H9 (cell line): ENCODE results near the gene HP. TPM values are rescaled to one million over a fixed set of nuclear protein-coding genes. Genes with fewer than 3 reads are reported as not detected.

Experiments
- DNase-seq: peaks from one replicate; pipeline ENCODE4 v3.0.0-alpha.2; 2017
- H2AFZ ChIP-seq: one replicate; pipeline ENCODE4 v1.6.1; 2013; ENCODE audit warnings: mild to moderate bottlenecking, low read length, control low read depth, moderate library complexity
- H2AK5ac ChIP-seq: 2 replicates; pipeline ENCODE4 v1.6.1; 2013; ENCODE audit warnings: low read length, control low read depth, mixed read lengths; ENCODE audit not compliant: insufficient read length
- H2BK120ac ChIP-seq: one replicate; pipeline ENCODE4 v1.6.1; 2013; ENCODE audit warnings: low read depth, mild to moderate bottlenecking, low read length, control low read depth, inconsistent platforms; ENCODE audit not compliant: poor library complexity, severe bottlenecking
- H2BK12ac ChIP-seq: 2 replicates; pipeline ENCODE4 v1.6.1; 2013; ENCODE audit warnings: low read length, control low read depth, mixed read lengths, low read depth; ENCODE audit not compliant: insufficient read length
- H2BK15ac ChIP-seq: 2 replicates; pipeline ENCODE4 v1.6.1; 2013; ENCODE audit warnings: low read depth, low read length, control low read depth
- H2BK20ac ChIP-seq: one replicate; pipeline ENCODE4 v1.6.1; 2013; ENCODE audit warnings: low read depth, mild to moderate bottlenecking, low read length, control low read depth, inconsistent platforms; ENCODE audit not compliant: poor library complexity, severe bottlenecking
- H2BK5ac ChIP-seq: 2 replicates; pipeline ENCODE4 v1.6.1; 2013; ENCODE audit warnings: low read length, control low read depth, mixed read lengths; ENCODE audit not compliant: insufficient read length
- H3K14ac ChIP-seq: 2 replicates; pipeline ENCODE4 v1.6.1; 2013; ENCODE audit warnings: low read length, control low read depth; ENCODE audit not compliant: insufficient read depth
- H3K18ac ChIP-seq: 2 replicates; pipeline ENCODE4 v1.6.1; 2013; ENCODE audit warnings: low read depth, mild to moderate bottlenecking, mixed read lengths, low read length, control low read depth; ENCODE audit not compliant: insufficient read length
- H3K23ac ChIP-seq: 2 replicates; pipeline ENCODE4 v1.6.1; 2013; ENCODE audit warnings: low read length, control low read depth, mixed read lengths, low read depth; ENCODE audit not compliant: insufficient read length
- H3K23me2 ChIP-seq: 2 replicates; pipeline ENCODE4 v1.6.1; 2013; ENCODE audit warnings: low read depth, mild to moderate bottlenecking, mixed read lengths, low read length, control low read depth; ENCODE audit not compliant: insufficient read length, poor library complexity, severe bottlenecking
- H3K27ac ChIP-seq: 2 replicates; pipeline ENCODE4 v1.5.1; 2013; ENCODE audit warnings: low read length, control low read depth, mixed read lengths, low read depth; ENCODE audit not compliant: insufficient read length
- H3K27me3 ChIP-seq: 2 replicates; pipeline ENCODE4 v1.6.1; 2013; ENCODE audit warnings: low read length, control low read depth, inconsistent platforms; ENCODE audit not compliant: insufficient read depth
- H3K4ac ChIP-seq: 2 replicates; pipeline ENCODE4 v1.6.1; 2013; ENCODE audit warnings: low read depth, mild to moderate bottlenecking, control low read depth, inconsistent platforms, low read length, moderate library complexity
- H3K4me1 ChIP-seq: 2 replicates; pipeline ENCODE4 v1.6.1; 2013; ENCODE audit warnings: low read length, control low read depth, inconsistent platforms; ENCODE audit not compliant: insufficient read depth
- H3K4me2 ChIP-seq: 2 replicates; pipeline ENCODE4 v1.6.1; 2013; ENCODE audit warnings: low read length, control low read depth, mixed read lengths; ENCODE audit not compliant: insufficient read length, insufficient read depth
- H3K56ac ChIP-seq: 2 replicates; pipeline ENCODE4 v1.6.1; 2013; ENCODE audit warnings: low read depth, mild to moderate bottlenecking, mixed read lengths, low read length, control low read depth; ENCODE audit not compliant: insufficient read length
- H3K79me1 ChIP-seq: 2 replicates; pipeline ENCODE4 v1.6.1; 2013; ENCODE audit warnings: low read depth, mild to moderate bottlenecking, moderate library complexity, low read length, control low read depth, inconsistent platforms; ENCODE audit not compliant: insufficient read depth, poor library complexity, severe bottlenecking
- H3K79me2 ChIP-seq: 2 replicates; pipeline ENCODE4 v1.6.1; 2013; ENCODE audit warnings: low read length, control low read depth, inconsistent platforms; ENCODE audit not compliant: insufficient read depth
- H3K9ac ChIP-seq: 2 replicates; pipeline ENCODE4 v1.6.1; 2013; ENCODE audit warnings: low read length, control low read depth, mixed read lengths; ENCODE audit not compliant: insufficient read length; ENCODE audit errors: extremely low read depth
- H3K9me3 ChIP-seq: one replicate; pipeline ENCODE4 v1.6.1; 2013; ENCODE audit warnings: low read depth, low read length, inconsistent platforms; ENCODE audit not compliant: control insufficient read depth
- H3T11ph ChIP-seq: one replicate; pipeline ENCODE4 v1.6.1; 2013; ENCODE audit warnings: mild to moderate bottlenecking, low read length, control low read depth, inconsistent platforms
- H4K20me1 ChIP-seq: one replicate; pipeline ENCODE4 v1.6.1; 2013; ENCODE audit not compliant: control insufficient read depth, insufficient read length, insufficient read depth
- H4K5ac ChIP-seq: 2 replicates; pipeline ENCODE4 v1.6.1; 2013; ENCODE audit warnings: low read depth, mild to moderate bottlenecking, mixed read lengths, low read length, control low read depth; ENCODE audit not compliant: insufficient read length
- H4K8ac ChIP-seq: replicated peaks from 2 replicates; pipeline ENCODE4 v1.6.1; 2013; ENCODE audit warnings: low read length, control low read depth, mixed read lengths, low read depth; ENCODE audit not compliant: insufficient read length
- H4K91ac ChIP-seq: 2 replicates; pipeline ENCODE4 v1.6.1; 2013; ENCODE audit warnings: low read depth, mild to moderate bottlenecking, moderate library complexity, mixed read lengths, low read length, control low read depth; ENCODE audit not compliant: insufficient read length
- H3K27ac Mint-ChIP-seq, 3 experiments: 2 replicates in 2 of 3; 3 replicates in 1 of 3; pipeline ENCODE4 v1.8.0; 2020 to 2021; ENCODE audit warnings: mixed read lengths in 3 of 3, mild to moderate bottlenecking in 1 of 3, moderate library complexity in 1 of 3
- H3K27me3 Mint-ChIP-seq: 2 replicates; pipeline ENCODE4 v1.8.0; 2021; ENCODE audit warnings: low read depth, mild to moderate bottlenecking, moderate library complexity, mixed read lengths
- H3K36me3 Mint-ChIP-seq, 3 experiments: 2 replicates in 2 of 3; 3 replicates in 1 of 3; pipeline ENCODE4 v1.8.0; 2020 to 2021; ENCODE audit warnings: low read depth in 3 of 3, mixed read lengths in 3 of 3; ENCODE audit not compliant: insufficient read depth in 1 of 3
- H3K4me1 Mint-ChIP-seq, 2 experiments: 2 replicates each; pipeline ENCODE4 v1.8.0; 2020; ENCODE audit warnings: mixed read lengths in 2 of 2
- H3K4me3 Mint-ChIP-seq, 2 experiments: 2 replicates in 1 of 2; 3 replicates in 1 of 2; pipeline ENCODE4 v1.8.0; 2020 to 2021; ENCODE audit warnings: mild to moderate bottlenecking in 2 of 2, mixed read lengths in 2 of 2, moderate library complexity in 1 of 2
- H3K9me3 Mint-ChIP-seq, 2 experiments: 2 replicates in 1 of 2; 3 replicates in 1 of 2; pipeline ENCODE4 v1.8.0; 2020; ENCODE audit warnings: mild to moderate bottlenecking in 2 of 2, mixed read lengths in 2 of 2, moderate library complexity in 1 of 2
- WGBS: extraction: QIAGEN DNeasy Blood & Tissue Kit; methylation state at CpG from one replicate; pipeline ENCODE4 v1.1.7; 2013; ENCODE audit warnings: missing lambda C conversion rate, low lambda C conversion rate, mixed read lengths; ENCODE audit not compliant: insufficient read length; ENCODE audit errors: extremely low coverage; 5-methylcytosine and 5-hydroxymethylcytosine counted together
- total RNA-seq: library from RNA; stranded (reverse); gene quantifications from 2 replicates; pipeline ENCODE4 v1.2.1, GENCODE V29; 2021
- TF ChIP-seq, protein P1 (sequence below): fragments of 200-600 bp; sonication (generic); conservative IDR thresholded peaks from 3 replicates; pipeline ENCODE4 v1.8.0; 2021; ENCODE audit warnings: antibody characterized with exemption, mild to moderate bottlenecking

HP gene
- total RNA-seq, 1 experiment from 2014 or later: not detected

DNA sequence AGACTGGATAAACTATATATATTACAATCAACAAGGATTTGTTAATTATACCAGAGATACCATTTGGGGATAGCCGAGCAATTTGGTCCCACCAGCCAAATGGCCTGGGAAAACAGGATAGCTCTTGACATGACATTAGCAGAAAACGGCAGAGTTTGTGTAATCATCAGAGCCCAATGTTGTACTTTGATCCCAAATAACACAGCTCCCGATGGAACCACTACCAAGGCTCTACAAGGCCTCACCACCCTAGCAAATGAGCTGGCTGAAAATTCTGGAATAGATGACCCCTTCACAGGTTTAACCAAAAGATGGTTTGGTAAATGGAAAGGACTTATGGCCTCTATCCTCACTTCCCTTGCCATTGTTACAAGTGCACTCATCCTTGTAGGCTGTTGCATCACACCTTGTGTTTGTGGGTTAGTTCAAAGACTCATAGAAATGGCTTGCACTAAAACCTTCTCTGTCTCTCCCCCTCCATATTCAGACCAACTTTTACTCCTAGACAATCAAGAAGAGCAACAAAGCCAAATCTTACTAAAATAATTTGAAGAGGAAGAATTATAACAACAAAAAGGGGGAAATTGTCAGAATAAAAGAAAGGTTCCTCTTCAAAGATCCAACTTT, 29.6 kb downstream of the HP start:
- peaks cover 0 to 5% of the 10 kb centered on the region in 2 experiments; a peak in 2 of 4 replicates for H3K4me1 Mint-ChIP-seq
- H3K27ac ChIP-seq: no peak overlapping the region
- no peak overlapping the region for H3K18ac ChIP-seq
- no peak overlapping the region for H3K9ac ChIP-seq
- H3K4ac ChIP-seq: no peak overlapping the region
- no peaks in the 10 kb centered on the region for H3K79me2 ChIP-seq
- H3K4me3 Mint-ChIP-seq: no peak overlapping the region
- DNase-seq: no peak
- no peak overlapping the region for H2AFZ ChIP-seq
- no peak overlapping the region for H3T11ph ChIP-seq
- no peaks in the 10 kb centered on the region for H3K27me3 Mint-ChIP-seq
- TF ChIP-seq, protein P1, sequence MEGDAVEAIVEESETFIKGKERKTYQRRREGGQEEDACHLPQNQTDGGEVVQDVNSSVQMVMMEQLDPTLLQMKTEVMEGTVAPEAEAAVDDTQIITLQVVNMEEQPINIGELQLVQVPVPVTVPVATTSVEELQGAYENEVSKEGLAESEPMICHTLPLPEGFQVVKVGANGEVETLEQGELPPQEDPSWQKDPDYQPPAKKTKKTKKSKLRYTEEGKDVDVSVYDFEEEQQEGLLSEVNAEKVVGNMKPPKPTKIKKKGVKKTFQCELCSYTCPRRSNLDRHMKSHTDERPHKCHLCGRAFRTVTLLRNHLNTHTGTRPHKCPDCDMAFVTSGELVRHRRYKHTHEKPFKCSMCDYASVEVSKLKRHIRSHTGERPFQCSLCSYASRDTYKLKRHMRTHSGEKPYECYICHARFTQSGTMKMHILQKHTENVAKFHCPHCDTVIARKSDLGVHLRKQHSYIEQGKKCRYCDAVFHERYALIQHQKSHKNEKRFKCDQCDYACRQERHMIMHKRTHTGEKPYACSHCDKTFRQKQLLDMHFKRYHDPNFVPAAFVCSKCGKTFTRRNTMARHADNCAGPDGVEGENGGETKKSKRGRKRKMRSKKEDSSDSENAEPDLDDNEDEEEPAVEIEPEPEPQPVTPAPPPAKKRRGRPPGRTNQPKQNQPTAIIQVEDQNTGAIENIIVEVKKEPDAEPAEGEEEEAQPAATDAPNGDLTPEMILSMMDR: no peak
- no peak overlapping the region for H4K8ac ChIP-seq
- no peak overlapping the region for H3K14ac ChIP-seq
- no peak overlapping the region for H2BK5ac ChIP-seq
- H2BK20ac ChIP-seq: no peak overlapping the region
- H3K9me3 Mint-ChIP-seq: peaks cover 4 to 5% of the 10 kb centered on the region in 2 experiments; a peak in 3 of 5 replicates
- no peak overlapping the region for H2AK5ac ChIP-seq
- H4K20me1 ChIP-seq: no peaks in the 10 kb centered on the region
- H4K91ac ChIP-seq: no peak overlapping the region
- H4K5ac ChIP-seq: no peak overlapping the region
- peaks cover 22 to 36% (median 35%) of the 10 kb centered on the region in 3 experiments for H3K36me3 Mint-ChIP-seq
- no peak overlapping the region for H3K27ac Mint-ChIP-seq
- H3K4me1 ChIP-seq: no peaks in the 10 kb centered on the region
- no peak overlapping the region for H3K4me2 ChIP-seq
- H3K23ac ChIP-seq: no peak overlapping the region
- H2BK120ac ChIP-seq: no peak overlapping the region
- H3K9me3 ChIP-seq: peaks cover 7% of the 10 kb centered on the region
- no CpG with 5 or more reads among the region's 3 CpGs for WGBS
- no peaks in the 10 kb centered on the region for H3K27me3 ChIP-seq
- H2BK12ac ChIP-seq: no peak overlapping the region
- H3K23me2 ChIP-seq: no peaks in the 10 kb centered on the region
- no peak overlapping the region for H2BK15ac ChIP-seq
- no peaks in the 10 kb centered on the region for H3K79me1 ChIP-seq
- no peak overlapping the region for H3K56ac ChIP-seq
